Measurements from ENCODE around the gene ABTB2.
A peak's percentile ranks its signal among the peaks of the same experiment; 100 is the strongest.

ABTB2 gene

GRCh38 chr11:34209809-34210208, 148.0 kb downstream of the ABTB2 start:
- no peak for DNase-seq (ENCODE audit: low read depth)

- peak; percentile 18 for DNase-seq (ENCODE audit: low read depth)
These were observed 149.3 kb downstream of the ABTB2 start for GRCh38 chr11:34208266-34209135.

- DNase-seq (ENCODE audit: low read depth) = no peak
These were observed 150.2 kb downstream of the ABTB2 start for GRCh38 chr11:34207487-34208180.

GRCh38 chr11:34206407-34207300, 151.2 kb downstream of the ABTB2 start:
- no peak for DNase-seq (ENCODE audit: low read depth)

- no peak for DNase-seq (ENCODE audit: low read depth)
These were observed 152.3 kb downstream of the ABTB2 start for GRCh38 chr11:34205326-34206035.

GRCh38 chr11:34204396-34205279, 153.2 kb downstream of the ABTB2 start:
- DNase-seq (ENCODE audit: low read depth) = no peak

- DNase-seq (ENCODE audit: low read depth) = no peak
These were observed 154.4 kb downstream of the ABTB2 start for GRCh38 chr11:34203377-34203871.

- no peak for DNase-seq (ENCODE audit: low read depth)
These were observed 156.7 kb downstream of the ABTB2 start for GRCh38 chr11:34201129-34201528.

- no peak for DNase-seq (ENCODE audit: low read depth)
These were observed 158.3 kb downstream of the ABTB2 start for GRCh38 chr11:34199525-34199924.

GRCh38 chr11:34198523-34198922, 159.3 kb downstream of the ABTB2 start:
- no peak for DNase-seq (ENCODE audit: low read depth)

- DNase-seq (ENCODE audit: low read depth) = no peak
These were observed 160.6 kb downstream of the ABTB2 start for GRCh38 chr11:34197256-34197655.

GRCh38 chr11:34194576-34195335, 163.1 kb downstream of the ABTB2 start:
- no peak for DNase-seq (ENCODE audit: low read depth)

- no peak for DNase-seq (ENCODE audit: low read depth)
These were observed 165.1 kb downstream of the ABTB2 start for GRCh38 chr11:34192481-34193401.

- no peak for DNase-seq (ENCODE audit: low read depth)
These were observed 166.2 kb downstream of the ABTB2 start for GRCh38 chr11:34191578-34191977.

GRCh38 chr11:34190192-34191139, 167.3 kb downstream of the ABTB2 start:
- DNase-seq (ENCODE audit: low read depth) = no peak

GRCh38 chr11:34189191-34189590, 168.6 kb downstream of the ABTB2 start:
- no peak for DNase-seq (ENCODE audit: low read depth)

- no peak for DNase-seq (ENCODE audit: low read depth)
These were observed 169.6 kb downstream of the ABTB2 start for GRCh38 chr11:34188181-34188580.
